ENCODE results near the gene SERF2. TPM values are rescaled to one million over a fixed set of nuclear protein-coding genes. Genes with fewer than 3 reads are reported as not detected.

Gene SERF2
- total RNA-seq, 6 experiments from 2014 or later, result 454 to 694 (median 611) TPM

- no peak for DNase-seq
- Histone ChIP-seq H3K4me1 (peaks cover 0 to 21% (median 8%) of the 10 kb centered on the region in 4 donors), H3K36me3 (peaks cover 0 to 30% (median 19%) of the 10 kb centered on the region in 4 donors), H3K4me3 (no peak overlapping the region), H3K9me3 (no peaks in the 10 kb centered on the region), H3K27ac (peak overlapping the region in 2 of 3 donors; percentile 14 to 22), H3K27me3 (no peaks in the 10 kb centered on the region)
- intact Hi-C loops (cut with DNase I), result no loop called here
- 74% methylated on average over 2 of the region's 2 CpGs for WGBS (ENCODE audit: insufficient coverage, low coverage, low lambda C conversion rate, missing lambda C conversion rate)
- TF ChIP-seq POLR2A (IDR thresholded peaks at IDR 0.05), result no peak
- TF ChIP-seq CTCF (IDR thresholded peaks at IDR 0.05), result no peak
- ATAC-seq, result no peak
Observed at GRCh38 chr15:43795197-43795596, 3.1 kb downstream of the SERF2 start.

- Histone ChIP-seq H3K36me3 (peaks cover 0 to 30% (median 19%) of the 10 kb centered on the region in 4 donors), H3K9me3 (no peaks in the 10 kb centered on the region), H3K4me3 (no peak overlapping the region), H3K27ac (no peak overlapping the region), H3K27me3 (no peaks in the 10 kb centered on the region), H3K4me1 (peaks cover 0 to 21% (median 8%) of the 10 kb centered on the region in 4 donors)
- ATAC-seq, result no peak
- TF ChIP-seq CTCF (IDR thresholded peaks at IDR 0.05) (no peak), POLR2A (IDR thresholded peaks at IDR 0.05) (no peak)
- no peak for DNase-seq
- intact Hi-C loops (cut with DNase I), result no loop called here
Observed at GRCh38 chr15:43795997-43796396, 3.9 kb downstream of the SERF2 start.

- Histone ChIP-seq H3K27ac (no peak overlapping the region), H3K36me3 (peaks cover 0 to 30% (median 19%) of the 10 kb centered on the region in 4 donors), H3K4me3 (no peak overlapping the region), H3K4me1 (peaks cover 0 to 23% (median 9%) of the 10 kb centered on the region in 4 donors), H3K9me3 (no peaks in the 10 kb centered on the region), H3K27me3 (no peaks in the 10 kb centered on the region)
- intact Hi-C loops (cut with DNase I), result no loop called here
- TF ChIP-seq POLR2A (IDR thresholded peaks at IDR 0.05) (no peak), CTCF (IDR thresholded peaks at IDR 0.05) (no peak)
- DNase-seq, result no peak
- no peak for ATAC-seq
- WGBS (ENCODE audit: insufficient coverage, low coverage, low lambda C conversion rate, missing lambda C conversion rate), result 100% methylated on average over 1 of the region's 3 CpGs
Observed at GRCh38 chr15:43796566-43796965, 4.4 kb downstream of the SERF2 start.

- DNase-seq (no peak), ATAC-seq (no peak)
- no peaks in the 10 kb centered on the region for H3K27me3 ChIP-seq
- intact Hi-C loops (cut with DNase I), result no loop called here
- H3K27ac ChIP-seq, result peak overlapping the region; percentile 95 to 99 (median 97)
- peaks cover 0 to 28% (median 13%) of the 10 kb centered on the region in 4 donors for H3K36me3 ChIP-seq
- no peak overlapping the region for H3K4me3 ChIP-seq
- TF ChIP-seq POLR2A (IDR thresholded peaks at IDR 0.05) (no peak), CTCF (IDR thresholded peaks at IDR 0.05) (no peak)
- peaks cover 0 to 11% (median 4%) of the 10 kb centered on the region in 4 donors for H3K4me1 ChIP-seq
- 91% methylated on average over 14 of the region's 16 CpGs for WGBS (ENCODE audit: insufficient coverage, low coverage, low lambda C conversion rate, missing lambda C conversion rate)
- H3K9me3 ChIP-seq, result no peaks in the 10 kb centered on the region
Observed at GRCh38 chr15:43799209-43799944, 7.3 kb downstream of the SERF2 start.
